HL-60/S4 treated with phorbol 12-myristate 13-acetate at 8.2 ng/mL for 4 days and 3 days (cell line): ENCODE measurements around the gene AFAP1.

Experiments
- in situ Hi-C: fragments of 300-500 bp; cut with MboI; formaldehyde crosslinking; loops from 2 replicates; pipeline ENCODE4 v1.15.0; 2022; ENCODE audit warnings: low sequenced_read_pairs

Gene AFAP1

DNA sequence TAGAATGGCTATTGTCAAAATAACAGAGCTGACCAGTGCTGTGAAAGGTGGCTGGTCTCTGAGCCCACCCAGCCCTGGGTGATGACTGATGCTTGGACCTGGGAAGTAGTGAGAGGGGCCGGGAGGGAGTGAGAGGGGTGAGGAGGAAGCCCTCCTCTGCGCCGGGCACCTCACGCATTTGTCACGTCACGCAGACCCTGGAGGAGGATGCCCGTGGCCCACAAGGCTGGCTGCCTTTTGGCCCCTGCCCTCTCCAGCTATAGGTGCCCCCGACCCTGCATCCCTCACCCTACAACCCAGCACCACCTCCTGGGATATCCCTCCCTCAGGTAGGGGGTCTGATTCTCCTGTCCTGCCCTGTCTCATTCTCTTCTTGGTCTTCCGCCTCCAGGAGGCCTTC, 207.4 kb downstream of the AFAP1 start:
- in situ Hi-C loops: no loop called here

- in situ Hi-C loops: no loop called here
Measured at GRCh38 chr4:7731437-7731836, 208.2 kb downstream of the AFAP1 start.

DNA sequence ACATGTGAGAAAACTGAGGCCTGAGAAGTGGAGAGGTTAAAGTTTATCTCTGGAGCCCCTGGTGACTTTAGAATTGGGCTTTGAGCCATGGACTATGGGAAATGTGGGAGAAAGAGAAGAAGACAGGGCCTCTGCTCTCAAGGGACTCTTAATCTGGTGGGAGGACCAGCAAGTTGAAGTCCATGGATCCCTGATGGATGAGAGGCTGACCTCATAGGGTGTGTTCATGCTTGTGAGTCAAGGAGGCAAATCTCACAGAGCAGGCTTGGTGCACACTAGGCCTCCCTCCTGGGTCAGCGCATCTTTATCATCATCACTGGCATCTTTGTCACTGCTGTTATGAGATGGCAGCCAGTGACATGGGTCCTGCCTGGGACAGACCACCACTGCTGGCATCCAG, 211.9 kb downstream of the AFAP1 start:
- in situ Hi-C loops: no loop called here

DNA sequence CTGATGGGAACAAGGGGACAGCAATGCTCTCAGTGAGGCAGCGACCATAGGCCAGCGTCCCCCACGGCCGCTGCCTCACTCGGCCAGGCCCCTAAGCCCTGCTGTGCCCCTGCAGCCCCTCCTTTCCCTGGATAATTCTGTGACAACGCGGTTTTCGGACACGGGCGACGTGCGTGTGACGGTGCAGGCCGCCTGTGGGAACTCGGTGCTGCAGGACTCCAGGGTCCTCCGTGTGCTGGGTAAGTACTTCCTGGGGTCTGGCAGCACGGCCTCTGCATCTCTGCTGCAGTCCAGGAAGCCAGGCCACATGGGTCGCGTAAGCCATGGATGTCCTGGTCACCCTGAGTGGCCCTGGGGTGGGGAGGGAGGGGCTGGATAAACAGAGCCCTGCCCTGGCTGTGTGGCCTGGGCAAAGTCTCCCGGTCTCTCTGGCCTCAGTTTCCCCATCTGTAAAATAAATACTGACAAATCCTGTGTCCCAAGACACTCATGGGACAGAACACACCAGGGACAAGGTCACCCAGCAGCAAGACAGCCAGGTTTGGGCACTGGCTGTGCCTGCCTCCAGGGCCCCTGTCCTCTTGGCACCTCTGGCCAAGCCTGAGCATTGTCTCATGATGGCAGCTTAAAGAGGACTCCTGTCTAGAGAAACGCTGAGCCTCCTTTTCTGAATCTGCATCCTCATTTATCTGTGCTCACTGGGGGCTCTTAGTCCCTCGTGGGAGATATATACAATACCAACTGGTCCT, 212.8 kb downstream of the AFAP1 start:
- in situ Hi-C loops: no loop called here

DNA sequence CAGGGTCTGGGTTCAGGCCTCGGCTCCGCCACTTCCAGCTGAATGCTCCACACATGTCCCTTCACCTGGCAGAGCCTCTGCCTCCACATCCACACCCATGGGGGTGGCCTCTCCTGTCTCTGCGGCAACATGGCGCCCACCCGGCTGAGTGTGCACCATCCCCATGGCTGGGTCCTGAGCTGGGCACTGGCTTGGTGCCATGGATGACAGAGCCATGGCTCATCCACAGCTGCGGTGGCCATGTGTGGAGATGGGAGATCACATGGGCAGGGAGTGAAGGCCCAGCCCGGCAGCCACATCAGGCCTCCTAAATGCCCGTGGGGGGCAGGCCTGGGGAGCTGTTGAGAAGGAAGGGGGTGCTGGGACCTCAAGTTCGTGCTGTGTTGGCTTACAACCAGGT, 213.7 kb downstream of the AFAP1 start:
- in situ Hi-C loops: no loop called here

- in situ Hi-C loops: no loop called here
Measured at GRCh38 chr4:7723625-7724024, 216.0 kb downstream of the AFAP1 start.

GRCh38 chr4:7722766-7723387, 216.8 kb downstream of the AFAP1 start:
- in situ Hi-C loops: no loop called here

GRCh38 chr4:7721984-7722551, 217.6 kb downstream of the AFAP1 start:
- in situ Hi-C loops: no loop called here

DNA sequence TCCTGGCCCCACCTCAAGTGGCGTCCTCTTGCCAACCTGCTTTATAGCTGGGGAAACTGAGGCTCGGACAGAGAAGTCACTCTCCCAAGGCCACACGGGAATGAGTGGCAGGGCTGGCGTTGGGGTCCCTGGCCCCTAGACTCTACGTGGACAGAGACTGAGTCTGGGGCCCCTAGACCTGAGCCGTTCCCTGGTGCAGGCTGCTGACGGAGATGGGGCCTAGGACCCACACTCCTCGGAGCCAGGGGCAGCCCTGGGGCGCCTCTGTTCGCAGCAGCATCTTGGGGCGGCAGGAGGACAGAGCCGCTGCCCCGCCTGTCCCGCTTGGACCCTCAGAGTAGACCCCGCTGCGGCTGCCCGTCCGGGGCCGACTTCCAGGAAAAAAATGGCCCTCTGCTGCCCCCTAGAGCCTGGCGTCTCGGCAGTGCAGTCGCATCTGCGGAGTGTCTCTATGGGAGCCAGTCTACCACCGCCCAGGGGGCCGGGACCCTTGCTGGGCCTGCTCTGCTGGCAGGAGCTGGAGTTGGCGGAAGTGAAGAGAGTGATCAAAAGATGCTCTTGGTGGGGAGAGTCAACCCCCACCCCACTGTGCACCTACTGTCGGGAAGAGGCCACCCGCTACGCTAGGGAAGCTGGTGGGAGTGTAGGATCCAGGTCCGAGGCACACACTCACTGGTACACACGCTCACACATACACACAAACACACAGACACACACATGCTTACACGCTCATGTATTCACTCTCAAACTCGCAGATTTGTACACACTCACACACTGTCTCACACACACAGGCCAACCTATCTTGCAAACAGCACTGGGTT, 220.1 kb downstream of the AFAP1 start:
- in situ Hi-C loops: no loop called here

DNA sequence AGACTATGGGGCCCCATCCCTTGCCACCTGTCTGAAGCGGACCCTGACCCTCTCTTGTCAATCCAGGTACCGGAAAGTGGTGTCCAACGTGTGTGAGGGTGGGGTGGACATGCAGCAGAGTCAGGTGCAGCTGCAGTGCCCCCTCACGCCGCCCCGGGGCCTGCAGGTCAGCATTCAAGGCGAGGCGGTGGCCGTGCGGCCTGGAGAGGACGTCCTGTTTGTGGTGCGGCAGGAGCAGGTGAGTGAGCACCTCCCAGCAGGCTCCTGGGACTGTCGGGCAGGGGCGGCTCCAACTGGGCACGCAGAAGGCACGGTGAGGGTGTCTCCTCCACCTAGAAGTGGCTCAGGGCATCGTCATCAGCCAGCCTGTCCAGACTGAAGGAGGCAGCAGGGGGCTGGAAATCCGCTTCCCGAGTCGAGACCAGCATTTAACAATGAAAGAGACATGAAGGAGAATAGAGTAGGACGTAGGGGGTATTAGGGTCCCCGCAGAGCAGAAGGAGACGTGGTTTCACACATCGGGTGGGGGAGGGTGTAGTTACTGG, 221.6 kb downstream of the AFAP1 start:
- in situ Hi-C loops: no loop called here

DNA sequence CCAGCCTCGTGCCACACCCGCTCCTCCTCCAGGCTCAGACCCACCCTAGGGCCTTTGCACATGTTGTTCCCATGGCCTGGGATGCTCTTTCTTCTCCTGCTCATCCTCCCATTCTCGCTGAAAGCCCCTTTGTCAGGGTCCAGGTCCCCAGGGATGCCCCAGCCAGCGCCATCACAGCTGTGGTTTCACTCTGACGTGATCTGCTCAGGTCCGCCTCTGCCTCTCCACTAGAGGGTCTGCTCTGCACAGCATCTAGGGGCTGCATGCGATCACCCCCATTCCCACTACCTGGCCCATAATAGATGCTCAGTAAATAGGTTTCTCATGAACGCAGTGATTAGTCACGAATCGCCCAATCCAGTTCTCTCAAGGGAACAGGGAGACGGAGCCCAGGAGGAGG, 222.5 kb downstream of the AFAP1 start:
- in situ Hi-C loops: no loop called here

DNA sequence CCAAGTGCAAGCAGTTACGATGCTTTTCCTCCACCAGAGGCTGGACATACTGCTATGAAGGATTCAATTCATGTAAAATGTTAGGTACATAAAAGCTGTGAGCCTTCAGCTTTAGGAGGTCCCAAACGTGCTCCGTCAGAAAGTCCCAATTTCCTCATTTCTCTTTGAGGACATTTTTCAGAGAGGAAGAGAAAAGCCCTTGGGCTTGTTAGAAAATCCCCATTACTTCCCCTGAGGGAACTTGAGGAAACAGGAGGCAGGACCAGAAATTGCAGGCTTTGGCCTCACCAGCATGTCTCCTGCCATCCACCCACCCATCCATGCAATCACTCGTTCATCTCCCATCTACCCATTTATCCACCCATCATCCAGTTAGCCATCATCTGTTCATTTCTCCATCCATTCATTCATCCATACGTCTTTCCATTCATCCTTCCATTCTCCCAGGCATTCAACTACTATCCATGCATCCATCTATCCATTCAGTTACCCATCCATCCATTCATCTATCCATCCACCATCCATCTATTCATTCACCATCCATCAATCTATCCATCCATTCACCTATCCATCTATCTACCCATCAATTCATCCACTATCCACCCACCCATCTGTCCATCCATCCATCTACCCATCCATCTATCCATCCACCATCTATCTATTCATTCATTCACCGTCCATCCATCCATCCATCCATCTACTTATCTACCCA, 223.5 kb downstream of the AFAP1 start:
- in situ Hi-C loops: no loop called here

DNA sequence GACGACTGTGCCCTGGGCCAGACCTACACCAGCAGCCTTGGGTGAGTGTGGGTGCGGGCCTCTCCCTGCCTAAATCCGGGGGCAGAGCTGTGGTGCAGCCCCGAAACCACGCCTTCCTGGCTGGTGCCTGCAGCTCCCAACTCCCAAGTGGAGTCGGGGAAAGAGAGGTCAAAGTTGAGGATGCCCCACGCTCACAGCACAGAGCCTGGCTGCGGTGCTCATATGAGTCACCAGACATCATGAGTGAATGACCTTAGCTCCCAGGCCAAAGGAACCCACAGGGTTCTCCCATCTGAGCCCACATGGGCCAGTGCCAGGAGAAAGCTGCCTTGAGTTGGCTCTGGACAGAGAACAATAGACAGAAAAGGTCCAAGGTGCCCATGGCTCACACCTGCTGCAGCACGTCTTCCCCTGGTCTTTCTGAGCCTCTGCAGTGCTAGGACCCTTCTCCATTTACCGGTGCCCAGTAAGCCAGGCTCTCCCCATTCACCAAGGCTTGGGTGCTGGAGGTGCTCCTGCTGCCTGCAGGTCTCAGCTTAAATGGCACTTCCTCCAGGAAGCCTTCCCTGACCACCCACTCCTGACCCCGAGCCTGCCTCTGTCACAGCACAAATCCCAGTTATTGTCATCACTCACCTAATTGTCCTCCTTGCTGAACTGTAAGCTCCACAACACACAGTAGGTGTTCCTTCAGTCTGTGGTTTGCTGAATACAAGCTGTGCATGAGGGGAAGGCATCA, 224.2 kb downstream of the AFAP1 start:
- in situ Hi-C loops: no loop called here

DNA sequence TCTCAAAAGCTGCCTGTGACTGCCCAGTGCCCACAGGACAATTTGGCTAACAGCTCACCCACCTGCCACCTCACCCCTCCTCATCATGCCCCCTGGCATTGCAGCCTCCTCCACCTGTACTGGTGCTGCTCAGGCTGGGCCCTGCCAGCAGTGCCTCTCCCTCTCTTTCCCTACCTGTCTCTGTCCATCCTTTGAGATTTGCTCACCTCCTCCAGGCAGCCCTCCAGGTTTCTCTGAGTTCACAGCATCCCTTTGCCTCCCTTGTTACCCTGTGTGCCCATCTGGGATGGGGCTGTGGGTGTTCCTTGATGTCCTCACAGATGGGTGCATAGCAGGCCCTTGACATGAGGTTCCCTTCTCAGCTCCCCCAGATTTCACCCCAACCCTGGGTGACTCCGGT, 224.9 kb downstream of the AFAP1 start:
- in situ Hi-C loops: no loop called here

DNA sequence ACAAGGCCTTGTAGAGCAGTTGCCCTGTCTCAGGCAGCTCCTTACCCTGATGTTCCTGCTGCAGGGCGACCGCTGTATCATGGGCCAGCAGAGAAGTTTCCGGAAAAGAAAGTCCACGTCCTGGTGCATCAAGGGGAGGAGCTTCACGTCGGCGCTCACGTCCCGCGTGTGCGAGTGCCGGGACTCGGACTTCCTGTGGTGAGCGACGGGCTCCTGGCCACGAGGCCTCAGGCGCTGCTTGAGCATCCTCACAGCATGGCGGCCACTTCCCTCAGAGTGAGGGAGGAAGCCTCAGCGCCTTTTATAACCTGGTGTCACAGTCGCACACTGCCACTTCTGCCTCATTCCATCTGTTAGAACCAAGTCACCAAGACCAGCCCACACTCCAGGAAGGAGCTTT, 225.5 kb downstream of the AFAP1 start:
- in situ Hi-C loops: no loop called here

DNA sequence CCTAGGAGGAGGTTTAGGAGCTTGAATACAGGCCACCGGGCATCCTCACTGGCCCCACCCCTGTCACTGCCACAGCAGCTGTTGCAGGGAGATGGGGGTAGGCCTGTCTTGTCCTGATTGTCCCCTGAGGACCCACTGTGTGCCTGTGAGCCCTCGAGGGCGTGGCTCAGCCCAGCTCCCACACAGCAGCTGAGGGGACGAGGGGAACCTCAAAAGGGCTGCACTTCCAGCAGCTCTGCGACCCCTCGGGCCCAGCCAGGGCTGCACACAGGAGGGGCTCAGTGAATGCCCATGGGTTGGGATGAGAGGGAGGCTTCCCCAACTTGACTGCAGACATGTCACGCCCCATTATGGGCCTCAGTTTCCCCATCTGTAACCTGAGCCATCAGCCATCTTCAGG, 225.9 kb downstream of the AFAP1 start:
- in situ Hi-C loops: no loop called here

DNA sequence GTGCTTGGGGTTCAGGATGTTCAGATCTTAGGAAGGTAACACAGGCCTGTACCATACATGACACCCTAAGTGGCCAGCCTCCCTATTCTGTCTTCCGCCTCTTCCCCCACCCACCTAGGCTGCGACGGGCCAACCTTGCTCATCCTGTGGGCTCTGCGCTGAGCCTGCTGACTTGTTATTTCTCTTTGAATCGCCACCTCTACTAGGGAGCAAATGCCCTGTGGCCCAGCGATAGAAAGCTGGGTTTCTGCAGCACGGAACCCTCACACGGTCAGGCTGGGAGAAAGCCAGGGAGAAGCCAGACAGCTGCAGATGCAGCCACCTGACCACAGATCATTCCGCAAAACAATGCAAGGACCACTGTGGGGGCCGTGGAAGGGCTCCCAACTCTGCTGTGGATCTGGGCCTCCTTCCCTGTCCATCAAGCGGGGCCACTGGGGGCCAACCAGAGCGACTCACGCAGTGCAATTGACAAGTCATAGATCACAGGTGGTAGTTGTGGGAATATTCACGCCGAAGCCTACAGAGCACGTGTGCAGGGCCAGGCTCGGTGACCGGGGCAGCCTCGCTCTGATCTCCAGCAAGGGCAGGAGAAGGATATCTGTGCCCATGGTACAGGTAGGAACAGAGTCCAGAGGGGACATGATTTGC, 227.5 kb downstream of the AFAP1 start:
- in situ Hi-C loops: no loop called here

DNA sequence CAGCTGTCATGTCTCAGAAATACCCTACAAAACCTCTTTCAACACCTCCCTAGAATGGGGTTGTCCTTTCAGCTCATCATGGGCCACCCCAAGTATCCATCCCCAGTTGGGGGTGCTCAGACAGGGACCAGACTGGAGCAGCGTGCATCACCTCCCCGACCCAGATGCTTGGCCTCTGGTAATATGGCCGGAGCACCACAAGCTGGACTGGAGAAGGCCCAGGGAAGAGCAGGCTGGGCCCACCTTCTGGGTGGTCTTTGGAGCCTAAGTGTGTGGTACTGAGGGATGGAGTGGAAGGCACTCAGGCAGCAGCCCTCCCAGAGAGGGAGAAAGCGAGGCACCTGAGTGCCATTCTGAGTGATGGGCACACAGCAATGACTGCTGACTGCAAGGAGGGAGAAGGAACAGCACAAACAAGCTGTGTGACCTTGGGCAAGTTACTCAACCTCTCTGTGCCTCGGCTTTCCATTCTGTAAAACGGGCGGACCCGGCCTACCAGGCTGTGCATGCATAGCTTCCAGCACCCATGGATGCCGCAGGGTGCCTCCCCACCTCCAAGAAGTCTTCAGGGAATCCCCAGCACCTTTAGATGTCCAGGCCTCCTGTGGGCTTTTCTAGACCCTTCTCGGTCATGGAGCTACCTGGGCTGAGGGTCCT, 228.2 kb downstream of the AFAP1 start:
- in situ Hi-C loops: no loop called here
